Hepatocyte (in vitro differentiated cells): ENCODE data around the gene MBD3L1.

Source experiments
- EZH2 ChIP-seq: fragments of 200-600 bp; sonication (generic); IDR thresholded peaks from 2 replicates; pipeline ENCODE4 v1.6.1; 2016; ENCODE audit warnings: antibody characterized with exemption, mild to moderate bottlenecking, borderline replicate concordance
- EZH2phosphoT487 ChIP-seq: fragments of 200-600 bp; sonication (generic); IDR thresholded peaks from one replicate; pipeline ENCODE4 v1.6.1; 2018; ENCODE audit warnings: antibody characterized with exemption, mild to moderate bottlenecking, low read depth, moderate library complexity; ENCODE audit not compliant: unreplicated experiment, severe bottlenecking
- TF ChIP-seq, protein P1 (sequence below): fragments of 200-600 bp; sonication (generic); IDR thresholded peaks from 2 replicates; pipeline ENCODE4 v1.5.1; 2016; ENCODE audit warnings: antibody characterized with exemption, mild to moderate bottlenecking; ENCODE audit not compliant: poor library complexity

DNA sequence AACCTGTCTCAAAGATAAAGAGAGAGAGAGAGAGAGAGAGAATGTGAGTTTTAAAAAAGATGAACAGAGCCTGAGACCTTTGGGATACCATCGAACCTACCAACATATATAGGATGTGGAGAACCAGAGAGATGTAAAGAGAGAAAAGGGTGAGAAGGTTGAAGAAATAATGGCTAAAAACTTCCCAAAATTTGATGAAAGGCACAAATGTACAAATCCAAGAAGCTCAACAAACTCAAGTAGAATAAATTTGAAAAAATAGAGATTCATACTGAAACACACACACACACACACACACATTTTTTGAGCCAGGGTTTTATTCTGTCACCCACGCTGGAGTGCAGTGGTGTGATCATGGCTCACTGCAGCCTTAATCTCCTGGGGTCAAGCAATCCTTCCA lies 16.4 kb upstream of the MBD3L1 start:
- TF ChIP-seq EZH2phosphoT487 (no peak), EZH2 (no peak)
- TF ChIP-seq, protein P1, sequence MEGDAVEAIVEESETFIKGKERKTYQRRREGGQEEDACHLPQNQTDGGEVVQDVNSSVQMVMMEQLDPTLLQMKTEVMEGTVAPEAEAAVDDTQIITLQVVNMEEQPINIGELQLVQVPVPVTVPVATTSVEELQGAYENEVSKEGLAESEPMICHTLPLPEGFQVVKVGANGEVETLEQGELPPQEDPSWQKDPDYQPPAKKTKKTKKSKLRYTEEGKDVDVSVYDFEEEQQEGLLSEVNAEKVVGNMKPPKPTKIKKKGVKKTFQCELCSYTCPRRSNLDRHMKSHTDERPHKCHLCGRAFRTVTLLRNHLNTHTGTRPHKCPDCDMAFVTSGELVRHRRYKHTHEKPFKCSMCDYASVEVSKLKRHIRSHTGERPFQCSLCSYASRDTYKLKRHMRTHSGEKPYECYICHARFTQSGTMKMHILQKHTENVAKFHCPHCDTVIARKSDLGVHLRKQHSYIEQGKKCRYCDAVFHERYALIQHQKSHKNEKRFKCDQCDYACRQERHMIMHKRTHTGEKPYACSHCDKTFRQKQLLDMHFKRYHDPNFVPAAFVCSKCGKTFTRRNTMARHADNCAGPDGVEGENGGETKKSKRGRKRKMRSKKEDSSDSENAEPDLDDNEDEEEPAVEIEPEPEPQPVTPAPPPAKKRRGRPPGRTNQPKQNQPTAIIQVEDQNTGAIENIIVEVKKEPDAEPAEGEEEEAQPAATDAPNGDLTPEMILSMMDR = no peak
